ENCODE data around the gene POP4. TPM values are rescaled to one million over a fixed set of nuclear protein-coding genes. Genes with fewer than 3 reads are reported as not detected.

POP4 gene
- total RNA-seq, 1 experiment from 2014 or later: 75.0 TPM

GRCh38 chr19:29565171-29565570 lies 40.9 kb upstream of the POP4 start:
- no peak overlapping the region for H3K4me3 Mint-ChIP-seq (ENCODE audit: unreplicated experiment)
- no peak for TF ChIP-seq CTCF (IDR thresholded peaks at IDR 0.05; ENCODE audit: insufficient read depth in 1 of 2, low read depth in 1 of 2, low read length in 1 of 2, severe bottlenecking in 1 of 2, unreplicated experiment in 1 of 2)
- CTCF ChIA-PET: no interaction called here
- peaks cover 2% of the 10 kb centered on the region for H3K27me3 Mint-ChIP-seq (ENCODE audit: insufficient read depth, unreplicated experiment)
- no peaks in the 10 kb centered on the region for H3K27me3 ChIP-seq (replicated peaks; ENCODE audit: control insufficient read depth, insufficient read depth, low read length)
- H3K9me3 ChIP-seq: peaks cover 3% of the 10 kb centered on the region
- H3K36me3 ChIP-seq (ENCODE audit: control insufficient read depth, insufficient read depth, low read length): no peaks in the 10 kb centered on the region
- H3K9me3 Mint-ChIP-seq (ENCODE audit: unreplicated experiment): no peaks in the 10 kb centered on the region
- POLR2A ChIA-PET: no interaction called here
- H3K4me3 ChIP-seq (ENCODE audit: low read depth, low read length): no peak overlapping the region
- intact Hi-C loops (cut with micrococcal nuclease; ENCODE audit: unreplicated experiment): no loop called here
- no peaks in the 10 kb centered on the region for H3K4me1 Mint-ChIP-seq (ENCODE audit: low read depth, unreplicated experiment)
- H3K27ac Mint-ChIP-seq (ENCODE audit: unreplicated experiment): no peak overlapping the region
- DNase-seq: no peak
- no TSS peak for BruUV-seq (replicated peaks)
- no peaks in the 10 kb centered on the region for H3K4me1 ChIP-seq
- H3K36me3 Mint-ChIP-seq (ENCODE audit: insufficient read depth, unreplicated experiment): no peaks in the 10 kb centered on the region

GRCh38 chr19:29566496-29567054 lies 39.5 kb upstream of the POP4 start:
- H3K27me3 ChIP-seq (replicated peaks; ENCODE audit: control insufficient read depth, insufficient read depth, low read length): no peaks in the 10 kb centered on the region

GRCh38 chr19:29567366-29567915 lies 38.6 kb upstream of the POP4 start:
- Mint-ChIP-seq H3K27me3 (ENCODE audit: insufficient read depth, unreplicated experiment) (peaks cover 2% of the 10 kb centered on the region), H3K4me3 (ENCODE audit: unreplicated experiment) (no peak overlapping the region), H3K9me3 (ENCODE audit: unreplicated experiment) (no peaks in the 10 kb centered on the region), H3K4me1 (ENCODE audit: low read depth, unreplicated experiment) (no peaks in the 10 kb centered on the region), H3K36me3 (ENCODE audit: insufficient read depth, unreplicated experiment) (no peaks in the 10 kb centered on the region), H3K27ac (ENCODE audit: unreplicated experiment) (no peak overlapping the region)
- no peaks in the 10 kb centered on the region for H3K4me1 ChIP-seq
- H3K9me3 ChIP-seq: no peaks in the 10 kb centered on the region
- H3K27me3 ChIP-seq (replicated peaks; ENCODE audit: control insufficient read depth, insufficient read depth, low read length): no peaks in the 10 kb centered on the region
- no peaks in the 10 kb centered on the region for H3K36me3 ChIP-seq (ENCODE audit: control insufficient read depth, insufficient read depth, low read length)
- ChIA-PET CTCF (no interaction called here), POLR2A (no interaction called here)
- H3K4me3 ChIP-seq (ENCODE audit: low read depth, low read length): no peak overlapping the region
- no peak for TF ChIP-seq CTCF (IDR thresholded peaks at IDR 0.05; ENCODE audit: insufficient read depth in 1 of 2, low read depth in 1 of 2, low read length in 1 of 2, severe bottlenecking in 1 of 2, unreplicated experiment in 1 of 2)
- BruUV-seq (replicated peaks): no TSS peak
- DNase-seq: no peak
- intact Hi-C loops (cut with micrococcal nuclease; ENCODE audit: unreplicated experiment): no loop called here

More at GRCh38 chr19:29566496-29567054, 39.5 kb upstream of the POP4 start:
- Mint-ChIP-seq H3K4me3 (ENCODE audit: unreplicated experiment) (no peak overlapping the region), H3K4me1 (ENCODE audit: low read depth, unreplicated experiment) (no peaks in the 10 kb centered on the region), H3K9me3 (ENCODE audit: unreplicated experiment) (no peaks in the 10 kb centered on the region), H3K36me3 (ENCODE audit: insufficient read depth, unreplicated experiment) (no peaks in the 10 kb centered on the region), H3K27ac (ENCODE audit: unreplicated experiment) (no peak overlapping the region), H3K27me3 (ENCODE audit: insufficient read depth, unreplicated experiment) (peaks cover 2% of the 10 kb centered on the region)
- TF ChIP-seq CTCF (IDR thresholded peaks at IDR 0.05; ENCODE audit: insufficient read depth in 1 of 2, low read depth in 1 of 2, low read length in 1 of 2, severe bottlenecking in 1 of 2, unreplicated experiment in 1 of 2): no peak
- intact Hi-C loops (cut with micrococcal nuclease; ENCODE audit: unreplicated experiment): no loop called here
- H3K4me1 ChIP-seq: no peaks in the 10 kb centered on the region
- ChIA-PET POLR2A (no interaction called here), CTCF (no interaction called here)
- no peak overlapping the region for H3K4me3 ChIP-seq (ENCODE audit: low read depth, low read length)
- no peak for DNase-seq
- no peaks in the 10 kb centered on the region for H3K36me3 ChIP-seq (ENCODE audit: control insufficient read depth, insufficient read depth, low read length)
- no peaks in the 10 kb centered on the region for H3K9me3 ChIP-seq
- no TSS peak for BruUV-seq (replicated peaks)
